GM18517 (cell line): ENCODE data around the gene ATG9A.
"Not testable (repeated sequence)": the region's sequence is repeated elsewhere in the genome, so short reads cannot be mapped to it uniquely, and the experiment has no call there.

Experiments used
- ATAC-seq: cut with Tn5 transposase; IDR thresholded peaks from one replicate; pipeline ENCODE4 v1.9.1; 2021; ENCODE audit warnings: mild to moderate bottlenecking, moderate library complexity; ENCODE audit not compliant: unreplicated experiment

The ATG9A gene

GRCh38 chr2:219207134-219207883 lies 22.1 kb downstream of the ATG9A start:
- no peak for ATAC-seq

- ATAC-seq = peak; percentile 89
These were observed 22.9 kb downstream of the ATG9A start, which contains the start of gene ZFAND2B for GRCh38 chr2:219206328-219207133. Gene ZFAND2B, plus strand, starts transcription at chr2:219206782. Its CDS starts 206 bp downstream, at chr2:219206988.

- no peak for ATAC-seq
These were observed 23.5 kb downstream of the ATG9A start for GRCh38 chr2:219205981-219206327.

- ATAC-seq = no peak
These were observed 24.3 kb downstream of the ATG9A start for GRCh38 chr2:219205165-219205538.

GRCh38 chr2:219204425-219205164 lies 24.8 kb downstream of the ATG9A start:
- ATAC-seq = no peak

- not testable (repeated sequence) for ATAC-seq
These were observed 28.1 kb downstream of the ATG9A start for GRCh38 chr2:219201331-219201730.

- ATAC-seq = not testable (repeated sequence)
These were observed 28.7 kb downstream of the ATG9A start for GRCh38 chr2:219200502-219201326.

- no peak for ATAC-seq
These were observed 29.8 kb downstream of the ATG9A start for GRCh38 chr2:219199470-219200211.

- ATAC-seq = no peak
These were observed 30.5 kb downstream of the ATG9A start for GRCh38 chr2:219198974-219199373.

GRCh38 chr2:219197388-219197787 lies 32.0 kb downstream of the ATG9A start:
- ATAC-seq = no peak

GRCh38 chr2:219186754-219187456 lies 42.5 kb downstream of the ATG9A start:
- ATAC-seq = no peak

GRCh38 chr2:219184121-219184520 lies 45.3 kb downstream of the ATG9A start:
- no peak for ATAC-seq

- no peak for ATAC-seq
These were observed 46.2 kb downstream of the ATG9A start for GRCh38 chr2:219183151-219183772.

- ATAC-seq = no peak
These were observed 46.9 kb downstream of the ATG9A start for GRCh38 chr2:219182331-219183150.

GRCh38 chr2:219181531-219181930 lies 47.9 kb downstream of the ATG9A start:
- no peak for ATAC-seq

GRCh38 chr2:219180961-219181360 lies 48.5 kb downstream of the ATG9A start:
- no peak for ATAC-seq

- no peak for ATAC-seq
These were observed 49.6 kb downstream of the ATG9A start for GRCh38 chr2:219179601-219180465.
